ENCODE measurements around the gene HOMER3. TPM values are rescaled to one million over a fixed set of nuclear protein-coding genes. Genes with fewer than 3 reads are reported as not detected.

The HOMER3 gene
- total RNA-seq, 4 donors from 2014 or later = 8.1 to 82.0 (median 12.7) TPM

DNA sequence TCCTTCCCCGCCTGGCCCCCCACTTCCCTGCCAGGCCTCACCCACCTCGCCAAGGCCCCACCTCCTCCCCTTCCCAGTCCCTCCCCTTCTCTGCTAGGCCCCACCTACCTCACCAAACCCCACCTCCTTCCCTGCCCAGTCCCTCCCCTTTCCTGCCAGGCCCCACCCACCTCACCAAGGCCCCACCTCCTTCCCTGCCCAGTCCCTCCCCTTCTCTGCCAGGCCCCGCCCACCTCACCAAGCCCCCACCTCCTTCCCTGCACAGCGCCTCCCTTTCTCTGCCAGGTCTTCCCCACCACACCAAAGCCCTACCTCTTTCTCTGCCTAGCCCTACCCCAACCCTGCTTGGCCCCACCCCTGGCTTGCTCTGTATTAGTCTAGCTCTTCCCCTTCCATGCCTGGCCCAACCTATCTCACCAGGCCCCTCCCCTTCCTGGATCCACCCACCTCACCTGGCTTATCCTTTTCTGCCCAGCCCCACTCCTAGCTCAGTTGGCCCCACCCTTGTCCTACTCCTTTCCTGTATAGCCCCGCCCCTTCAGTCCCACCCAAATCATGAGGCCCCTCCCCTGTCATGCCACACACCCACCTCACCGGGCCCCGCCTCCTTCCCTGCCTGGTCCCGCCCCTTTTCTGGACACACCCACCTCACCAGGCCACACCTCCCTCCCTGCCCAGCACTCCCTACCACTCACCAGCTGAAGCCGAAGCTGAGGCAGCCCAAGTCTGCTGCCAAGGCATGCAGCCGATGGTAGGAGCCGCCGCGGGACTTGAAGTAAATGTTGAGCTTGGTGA, 61.2 kb downstream of the HOMER3 start:
- no peak overlapping the region for H3K4me3 ChIP-seq
- intact Hi-C loops (cut with DNase I; ENCODE audit: low total_unique reads) (no loop called here), in situ Hi-C loops (cut with MboI; ENCODE audit: low pct_ligation_motif_present in 1 of 4, low pct_unique_long_range_greater_than_20kb in 1 of 4, low sequenced_read_pairs in 3 of 4) (no loop called here)
- H3K27me3 ChIP-seq = no peaks in the 10 kb centered on the region
- H3K4me1 ChIP-seq = peaks cover 0 to 11% (median 5%) of the 10 kb centered on the region in 4 donors
- TF ChIP-seq CTCF (IDR thresholded peaks at IDR 0.05) = no peak
- no peak for TF ChIP-seq POLR2AphosphoS5 (IDR thresholded peaks at IDR 0.05)
- TF ChIP-seq EP300 (IDR thresholded peaks at IDR 0.05; ENCODE audit: low read depth) = no peak
- no peak for TF ChIP-seq POLR2A (IDR thresholded peaks at IDR 0.05)
- peak; percentile 87 for DNase-seq
- no peak overlapping the region for H3K27ac ChIP-seq
- H3K36me3 ChIP-seq = no peaks in the 10 kb centered on the region
- no peaks in the 10 kb centered on the region for H3K9me3 ChIP-seq
- 31 to 46% methylated on average over 4 to 11 of the region's 13 CpGs for WGBS, 2 donors (ENCODE audit: low coverage in 1 of 2)

Other genes with a start within 250 kb of the HOMER3 start
- gene COMP, start 149.9 kb downstream of the HOMER3 start, total RNA-seq = under 1 TPM in 2 of 4 donors, not detected in 2; 0.32 to 0.55 TPM
- gene UPF1, start 109.3 kb downstream of the HOMER3 start, total RNA-seq = 100 to 1,000 TPM in 1 of 4 donors, 10 to 100 TPM in 3; 84.2 to 153 (median 91.9) TPM
- gene CERS1, start 45.1 kb downstream of the HOMER3 start, total RNA-seq = not detected
- gene COPE, start 21.8 kb downstream of the HOMER3 start, total RNA-seq = 100 to 1,000 TPM; 144 to 268 (median 179) TPM
- 10 to 100 TPM; 42.1 to 90.8 (median 50.4) TPM for gene DDX49, start 21.5 kb downstream of the HOMER3 start, total RNA-seq
- 100 to 1,000 TPM in 1 of 4 donors, 10 to 100 TPM in 3; 43.0 to 132 (median 57.9) TPM for gene SUGP2, start 92.3 kb upstream of the HOMER3 start, total RNA-seq
- 100 to 1,000 TPM in 1 of 4 donors, 10 to 100 TPM in 3; 15.2 to 220 (median 22.9) TPM for gene ARMC6, start 92.4 kb upstream of the HOMER3 start, total RNA-seq
- 100 to 1,000 TPM in 1 of 4 donors, 10 to 100 TPM in 2, 1 to 10 TPM in 1; 6.8 to 141 (median 24.5) TPM for gene SLC25A42, start 122.8 kb upstream of the HOMER3 start, total RNA-seq
- gene TMEM161A, start 197.3 kb upstream of the HOMER3 start, total RNA-seq = 10 to 100 TPM; 16.9 to 41.9 (median 18.5) TPM
- gene MEF2B, start 229.0 kb upstream of the HOMER3 start, total RNA-seq = under 1 TPM in 1 of 4 donors, not detected in 3; 0.95 TPM